T47D (cell line): ENCODE results near the gene VWC2L.
A peak's percentile ranks its signal among the peaks of the same experiment; 100 is the strongest.

Source experiments
- DNase-seq, 2 experiments: peaks; one replicate each; pipeline versions ENCODE4 v3.0.0 to v3.0.0-alpha.2; 2011 to 2012; ENCODE audit warnings: low read depth in 1 of 2, low spot score in 1 of 2
- JUND ChIP-seq: IDR thresholded peaks from 2 replicates; pipeline ENCODE4 v1.6.1; 2012; ENCODE audit warnings: low read depth
- in situ Hi-C: cut with HindIII; loops from 2 replicates; pipeline ENCODE4 v1.10.0; 2016; ENCODE audit warnings: low sequenced_read_pairs, low pct_unique_long_range_greater_than_20kb

VWC2L gene

DNA sequence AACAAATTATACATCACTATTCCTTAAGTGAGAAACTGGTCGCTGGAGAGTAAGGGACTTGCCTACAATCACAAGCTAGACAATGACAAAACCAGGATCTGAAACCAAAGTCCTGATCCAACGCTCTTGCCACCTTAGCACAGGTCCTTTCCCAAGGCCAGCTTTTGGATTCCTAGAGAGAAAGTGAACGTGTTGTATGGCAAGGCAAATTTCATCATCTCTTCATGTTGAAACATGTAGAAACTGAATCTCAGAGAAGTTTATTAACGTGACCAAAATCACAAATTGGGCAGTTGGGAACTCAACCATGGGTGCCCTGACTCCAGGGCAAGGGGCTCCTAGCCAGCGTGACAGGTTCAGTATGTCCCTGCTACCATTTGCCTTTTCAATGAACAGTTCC lies 118.2 kb downstream of the VWC2L start:
- no peak for DNase-seq
- in situ Hi-C loops, result no loop called here
- no peak for TF ChIP-seq JUND

DNA sequence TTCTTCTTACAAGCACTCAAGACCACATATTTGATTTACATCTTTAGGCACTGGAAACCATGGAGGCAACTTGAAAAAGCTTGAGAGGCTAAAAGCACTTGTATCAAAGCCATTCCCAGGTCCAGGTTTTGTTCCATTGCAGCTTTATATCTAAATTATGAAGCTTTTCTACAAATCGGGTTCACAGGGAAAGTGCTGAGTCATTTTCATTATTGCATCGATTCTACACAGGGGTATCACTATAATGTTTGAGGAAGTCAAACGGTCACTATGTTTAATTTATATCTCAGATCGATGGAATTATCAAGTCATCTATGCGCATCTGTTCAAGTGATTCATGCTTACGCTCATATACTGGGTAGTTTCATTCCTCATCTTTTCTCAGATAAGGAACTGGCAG lies 118.7 kb downstream of the VWC2L start:
- DNase-seq, result no peak
- no peak for TF ChIP-seq JUND
- in situ Hi-C loops, result no loop called here

DNA sequence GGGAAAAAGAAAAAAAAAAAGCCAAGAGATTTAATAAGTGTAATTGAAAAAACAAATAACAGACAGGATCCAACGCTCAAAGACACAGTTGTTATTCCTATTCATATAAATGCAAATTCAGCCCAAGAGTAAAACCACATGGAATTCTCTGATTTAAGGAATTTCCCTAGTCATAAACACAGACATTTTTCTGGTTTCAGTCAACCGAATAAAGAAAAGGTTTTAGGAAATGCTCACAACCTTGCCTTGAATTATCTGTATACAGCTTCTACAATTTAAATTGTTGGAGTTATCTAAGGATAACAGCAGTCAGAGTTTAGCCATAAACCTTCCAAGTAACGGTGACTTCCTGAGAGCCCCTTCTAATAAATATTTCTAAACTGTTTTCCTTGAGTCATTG lies 122.7 kb downstream of the VWC2L start:
- in situ Hi-C loops, result no loop called here
- TF ChIP-seq JUND, result no peak
- no peak for DNase-seq

DNA sequence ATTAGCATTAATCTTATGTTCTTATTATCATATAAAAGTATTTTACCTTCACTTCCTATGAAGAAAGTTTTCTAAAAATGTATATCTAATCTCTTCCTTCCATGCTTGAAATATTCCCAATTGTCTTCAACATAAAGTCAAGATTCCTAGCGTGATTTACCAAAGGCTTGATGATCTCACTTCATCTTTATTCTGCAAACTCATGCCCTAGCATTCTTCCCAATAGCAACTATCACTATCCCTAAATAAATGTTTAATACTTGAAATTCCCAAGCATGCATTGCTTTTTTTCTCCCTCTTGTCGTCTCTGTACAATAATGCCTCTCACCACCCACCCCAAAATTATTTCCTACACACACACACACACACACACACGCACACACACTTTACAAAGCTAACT lies 125.8 kb downstream of the VWC2L start:
- TF ChIP-seq JUND, result no peak
- DNase-seq, result no peak
- in situ Hi-C loops, result no loop called here

GRCh38 chr2:214537929-214538328 lies 127.1 kb downstream of the VWC2L start:
- no peak for DNase-seq
- TF ChIP-seq JUND, result no peak
- in situ Hi-C loops, result no loop called here

DNA sequence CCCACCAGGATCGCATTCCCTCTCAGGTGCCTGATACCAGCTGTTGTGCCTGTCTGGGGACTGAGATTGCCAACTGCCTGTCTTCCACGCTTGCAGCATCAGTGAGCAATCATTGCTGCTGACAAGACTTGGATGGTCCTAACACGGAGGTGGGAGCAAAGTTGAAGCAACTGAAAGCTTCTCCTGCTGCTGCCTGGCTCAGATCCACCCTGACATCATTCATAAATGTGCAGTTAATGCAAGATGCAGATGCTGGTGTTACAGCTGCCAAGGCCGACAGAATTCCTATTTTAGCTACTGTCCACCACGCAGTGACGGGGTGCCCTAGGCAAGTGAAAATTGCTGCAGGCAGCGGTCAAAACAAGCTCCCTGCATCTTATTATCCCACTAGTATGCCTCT lies 131.4 kb downstream of the VWC2L start:
- no peak for TF ChIP-seq JUND
- in situ Hi-C loops, result no loop called here

DNA sequence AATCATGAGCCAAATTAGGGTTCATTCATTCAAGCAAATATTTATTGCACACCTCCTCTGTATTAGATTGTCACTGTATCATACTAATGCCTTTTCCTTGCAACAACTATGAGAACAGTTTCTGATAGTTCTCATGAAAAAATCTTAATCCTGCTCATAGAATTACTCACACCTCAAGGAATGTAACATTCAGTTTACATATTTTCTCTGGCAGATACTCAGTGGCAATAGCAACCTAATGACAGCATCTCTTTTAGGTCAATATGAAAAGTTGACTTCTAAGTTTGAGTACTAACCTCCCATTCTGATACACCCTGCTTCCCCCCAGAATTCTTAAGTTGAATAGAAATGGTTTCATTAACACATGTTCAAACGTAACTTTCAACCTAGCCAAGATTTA lies 132.0 kb downstream of the VWC2L start:
- no peak for DNase-seq
- in situ Hi-C loops, result no loop called here
- TF ChIP-seq JUND, result no peak

More for the DNA sequence above, 131.4 kb downstream of the VWC2L start:
- DNase-seq, result no peak

DNA sequence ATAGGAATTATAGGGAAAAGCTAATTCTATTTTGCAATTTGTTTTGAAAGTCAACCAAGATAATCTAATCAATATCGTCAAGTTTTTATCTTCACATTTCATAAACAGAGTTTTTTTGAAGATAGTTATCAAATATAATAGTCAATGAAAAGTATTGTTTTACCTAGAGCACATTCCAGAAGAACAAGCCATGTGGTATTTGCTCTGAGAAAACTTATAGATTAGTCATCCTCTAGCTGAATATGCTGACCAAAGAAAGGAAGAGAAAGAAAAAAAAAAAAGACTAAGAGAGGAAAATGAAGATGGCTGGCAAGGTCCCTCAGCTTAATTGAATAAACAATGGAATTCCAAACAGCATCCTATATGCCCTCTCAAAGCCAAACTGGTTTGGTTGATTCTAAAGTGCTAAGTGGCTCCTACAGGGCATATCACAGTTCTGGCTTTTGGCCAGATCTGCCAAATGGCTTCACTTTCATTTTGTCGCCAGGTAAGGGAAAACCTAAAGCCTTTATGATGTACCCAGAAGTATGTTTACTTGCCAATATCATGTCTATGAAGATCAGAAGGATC lies 132.6 kb downstream of the VWC2L start:
- in situ Hi-C loops, result no loop called here
- no peak for TF ChIP-seq JUND
- DNase-seq, result peak in 1 of 2 experiments; percentile 13

DNA sequence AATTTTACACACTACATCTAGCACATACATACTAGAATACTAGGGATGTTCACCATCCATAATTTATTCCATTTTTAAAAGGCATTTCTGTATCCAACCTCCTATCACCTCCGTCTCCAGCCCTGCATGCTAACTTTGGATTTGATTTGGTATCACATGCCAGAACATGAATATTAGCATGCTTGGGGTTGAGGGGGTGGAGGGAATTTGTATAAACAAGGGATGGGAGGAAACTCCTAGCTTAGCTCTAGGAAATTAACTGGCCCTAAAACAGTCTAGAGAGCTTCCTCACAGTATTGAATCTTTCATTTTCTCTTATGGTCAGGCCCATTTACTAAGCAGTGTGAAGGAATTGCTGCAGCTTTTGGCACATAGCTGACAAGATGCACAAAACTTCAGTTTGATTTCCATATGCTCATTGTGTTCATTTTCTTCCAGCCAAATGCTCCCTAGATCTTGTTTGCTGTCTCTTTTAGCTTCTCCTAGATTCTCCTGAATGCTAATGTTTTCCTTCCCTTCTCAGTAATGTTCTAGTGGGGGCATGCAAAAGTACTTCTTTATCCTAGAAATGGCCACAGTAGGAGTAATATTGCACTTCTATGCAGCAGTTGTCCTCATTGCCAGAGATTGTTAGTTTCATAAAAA lies 135.2 kb downstream of the VWC2L start:
- DNase-seq, result no peak
- TF ChIP-seq JUND, result no peak
- in situ Hi-C loops, result no loop called here

- no peak for TF ChIP-seq JUND
- DNase-seq, result no peak
- in situ Hi-C loops, result no loop called here
These were observed 137.1 kb downstream of the VWC2L start for GRCh38 chr2:214547931-214548330.

- in situ Hi-C loops, result no loop called here
- no peak for DNase-seq
- no peak for TF ChIP-seq JUND
These were observed 139.1 kb downstream of the VWC2L start for GRCh38 chr2:214549946-214550345.

DNA sequence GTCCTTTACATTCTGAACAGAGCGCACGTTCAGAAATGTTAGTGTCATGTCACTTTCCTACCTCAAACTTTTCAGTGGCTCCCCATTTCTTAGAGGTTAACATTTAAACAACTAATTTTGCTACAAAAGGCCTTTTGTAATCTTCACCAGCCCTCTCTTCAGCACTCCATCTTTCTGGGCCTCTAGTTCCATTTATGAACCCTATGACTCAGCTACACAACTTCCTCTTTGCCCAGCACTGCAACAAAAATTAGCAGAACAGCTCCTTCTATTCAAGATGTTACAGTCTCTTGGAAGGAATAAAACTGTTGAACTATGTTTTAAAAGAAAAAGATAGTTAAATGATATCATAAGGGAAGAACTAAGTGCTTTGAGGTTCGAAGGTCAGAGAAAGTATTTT lies 139.9 kb downstream of the VWC2L start:
- no peak for DNase-seq
- in situ Hi-C loops, result no loop called here
- no peak for TF ChIP-seq JUND

GRCh38 chr2:214557884-214558283 lies 147.0 kb downstream of the VWC2L start:
- no peak for TF ChIP-seq JUND
- in situ Hi-C loops, result no loop called here
- DNase-seq, result no peak

DNA sequence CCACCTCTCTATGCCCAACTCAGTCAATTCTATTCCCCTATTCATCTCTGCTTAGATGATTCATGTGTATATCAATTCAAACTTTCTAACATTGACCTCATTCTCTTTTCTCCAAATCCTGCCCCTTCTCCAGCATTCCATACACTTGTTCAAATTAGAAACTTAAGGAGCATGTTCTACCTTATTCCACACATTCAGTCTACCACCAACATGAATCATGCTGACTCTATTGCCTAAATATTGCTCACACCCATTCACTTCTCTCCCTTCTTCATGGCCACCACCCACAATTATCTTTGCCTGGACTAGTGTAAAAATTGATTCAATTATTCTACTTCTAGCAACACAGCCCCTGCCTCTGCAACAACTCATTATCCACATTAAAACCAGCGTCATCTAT lies 147.5 kb downstream of the VWC2L start:
- no peak for TF ChIP-seq JUND
- in situ Hi-C loops, result no loop called here
- no peak for DNase-seq
